ENCODE measurements around the gene PTTG1IP2.

DNA sequence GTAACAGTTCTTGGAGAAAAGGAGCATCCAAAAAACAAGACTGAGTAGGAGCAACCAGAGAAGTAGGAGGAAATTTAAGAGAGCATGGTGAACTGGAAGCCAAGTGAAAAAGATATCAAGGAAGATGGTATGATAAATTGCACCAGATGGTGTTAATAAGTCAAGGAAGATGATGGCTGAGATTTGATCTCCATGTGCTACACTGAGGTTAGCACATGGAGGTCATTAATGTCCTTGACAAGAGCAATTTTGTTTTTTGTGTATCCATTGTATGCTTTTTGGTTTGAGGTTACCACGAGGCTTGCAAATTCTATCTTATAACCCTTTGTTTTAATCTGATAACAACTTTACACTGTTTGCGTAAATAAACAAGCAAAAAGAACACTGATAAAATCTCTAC is 11.3 kb upstream of the PTTG1IP2 start:
- TF ChIP-seq CTCF (IDR thresholded peaks at IDR 0.05; ENCODE audit: insufficient read depth, low read depth, low read length) = no peak
- TF ChIP-seq EZH2 (IDR thresholded peaks at IDR 0.05; ENCODE audit: insufficient read depth, low read length) = no peak

Data from astrocyte (in vitro differentiated cells and primary cell).